Measurements from ENCODE around the gene KHDC3L. TPM values are rescaled to one million over a fixed set of nuclear protein-coding genes. Genes with fewer than 3 reads are reported as not detected.

Gene KHDC3L
- total and polyA plus RNA-seq, 2 donors from 2014 or later, result not detected

GRCh38 chr6:73325656-73326055, 36.8 kb upstream of the KHDC3L start:
- intact Hi-C loops (cut with DNase I), result no loop called here

GRCh38 chr6:73328790-73329189, 33.7 kb upstream of the KHDC3L start:
- intact Hi-C loops (cut with DNase I), result no loop called here
- Histone ChIP-seq H3K36me3 (ENCODE audit: control insufficient read depth in 2 of 3, insufficient read depth in 3 of 3, low read length in 3 of 3) (no peaks in the 10 kb centered on the region), H3K9me3 (ENCODE audit: control insufficient read depth in 2 of 3, insufficient read depth in 1 of 3, low read length in 3 of 3) (no peaks in the 10 kb centered on the region), H3K9ac (ENCODE audit: low read length in 3 of 3) (no peak overlapping the region), H3K27me3 (ENCODE audit: control insufficient read depth, insufficient read depth, low read length) (no peaks in the 10 kb centered on the region), H3K27ac (ENCODE audit: low read depth in 2 of 2, low read length in 2 of 2) (no peak overlapping the region), H3K4me3 (ENCODE audit: low read length in 3 of 3) (no peak overlapping the region), H3K4me1 (ENCODE audit: control insufficient read depth in 2 of 3, insufficient read depth in 2 of 3, low read depth in 1 of 3, low read length in 3 of 3) (no peaks in the 10 kb centered on the region)
- TF ChIP-seq, protein P1, sequence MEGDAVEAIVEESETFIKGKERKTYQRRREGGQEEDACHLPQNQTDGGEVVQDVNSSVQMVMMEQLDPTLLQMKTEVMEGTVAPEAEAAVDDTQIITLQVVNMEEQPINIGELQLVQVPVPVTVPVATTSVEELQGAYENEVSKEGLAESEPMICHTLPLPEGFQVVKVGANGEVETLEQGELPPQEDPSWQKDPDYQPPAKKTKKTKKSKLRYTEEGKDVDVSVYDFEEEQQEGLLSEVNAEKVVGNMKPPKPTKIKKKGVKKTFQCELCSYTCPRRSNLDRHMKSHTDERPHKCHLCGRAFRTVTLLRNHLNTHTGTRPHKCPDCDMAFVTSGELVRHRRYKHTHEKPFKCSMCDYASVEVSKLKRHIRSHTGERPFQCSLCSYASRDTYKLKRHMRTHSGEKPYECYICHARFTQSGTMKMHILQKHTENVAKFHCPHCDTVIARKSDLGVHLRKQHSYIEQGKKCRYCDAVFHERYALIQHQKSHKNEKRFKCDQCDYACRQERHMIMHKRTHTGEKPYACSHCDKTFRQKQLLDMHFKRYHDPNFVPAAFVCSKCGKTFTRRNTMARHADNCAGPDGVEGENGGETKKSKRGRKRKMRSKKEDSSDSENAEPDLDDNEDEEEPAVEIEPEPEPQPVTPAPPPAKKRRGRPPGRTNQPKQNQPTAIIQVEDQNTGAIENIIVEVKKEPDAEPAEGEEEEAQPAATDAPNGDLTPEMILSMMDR (IDR thresholded peaks at IDR 0.05; ENCODE audit: borderline replicate concordance, extremely low read depth, insufficient read depth), result no peak
- FAIRE-seq (no peak), DNase-seq (no peak)

More at GRCh38 chr6:73325656-73326055, 36.8 kb upstream of the KHDC3L start:
- Histone ChIP-seq H3K9me3 (ENCODE audit: control insufficient read depth in 2 of 3, insufficient read depth in 1 of 3, low read length in 3 of 3) (no peaks in the 10 kb centered on the region), H3K36me3 (ENCODE audit: control insufficient read depth in 2 of 3, insufficient read depth in 3 of 3, low read length in 3 of 3) (no peaks in the 10 kb centered on the region), H3K4me1 (ENCODE audit: control insufficient read depth in 2 of 3, insufficient read depth in 2 of 3, low read depth in 1 of 3, low read length in 3 of 3) (no peaks in the 10 kb centered on the region), H3K9ac (ENCODE audit: low read length in 3 of 3) (no peak overlapping the region), H3K27ac (ENCODE audit: low read depth in 2 of 2, low read length in 2 of 2) (no peak overlapping the region), H3K27me3 (ENCODE audit: control insufficient read depth, insufficient read depth, low read length) (no peaks in the 10 kb centered on the region), H3K4me3 (ENCODE audit: low read length in 3 of 3) (no peak overlapping the region)
- DNase-seq (peak in 1 of 5 donors; percentile 17), FAIRE-seq (no peak)
- TF ChIP-seq, protein P1 (IDR thresholded peaks at IDR 0.05; ENCODE audit: borderline replicate concordance, extremely low read depth, insufficient read depth), result no peak

DNA sequence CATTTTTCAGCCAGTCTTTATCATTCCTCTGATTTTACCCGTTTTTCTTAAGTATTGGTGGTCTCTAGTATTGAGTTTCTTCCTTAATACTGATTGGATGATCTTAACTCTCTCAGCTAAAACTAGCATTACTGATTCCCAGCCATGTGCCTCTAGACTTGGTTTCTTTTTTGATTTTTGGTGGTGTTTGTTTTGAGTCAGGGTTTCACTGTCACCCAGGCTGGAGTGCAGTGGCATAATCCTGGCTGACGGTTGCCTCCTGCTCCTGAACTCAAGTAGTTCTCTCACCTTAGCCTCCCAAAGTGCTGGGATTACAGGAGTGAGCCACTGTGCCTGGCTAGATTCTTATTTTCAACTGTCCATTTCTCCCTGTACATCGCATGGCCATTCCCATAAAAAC, 33.3 kb upstream of the KHDC3L start:
- H3K27me3 ChIP-seq (ENCODE audit: control insufficient read depth, insufficient read depth, low read length), result no peaks in the 10 kb centered on the region
- intact Hi-C loops (cut with DNase I), result no loop called here
- FAIRE-seq (no peak), DNase-seq (no peak)
- H3K9ac ChIP-seq (ENCODE audit: low read length in 3 of 3), result no peak overlapping the region
- H3K9me3 ChIP-seq (ENCODE audit: control insufficient read depth in 2 of 3, insufficient read depth in 1 of 3, low read length in 3 of 3), result no peaks in the 10 kb centered on the region
- no peak overlapping the region for H3K27ac ChIP-seq (ENCODE audit: low read depth in 2 of 2, low read length in 2 of 2)
- TF ChIP-seq, protein P1 (IDR thresholded peaks at IDR 0.05; ENCODE audit: borderline replicate concordance, extremely low read depth, insufficient read depth), result no peak
- H3K4me3 ChIP-seq (ENCODE audit: low read length in 3 of 3), result no peak overlapping the region
- no peaks in the 10 kb centered on the region for H3K4me1 ChIP-seq (ENCODE audit: control insufficient read depth in 2 of 3, insufficient read depth in 2 of 3, low read depth in 1 of 3, low read length in 3 of 3)
- H3K36me3 ChIP-seq (ENCODE audit: control insufficient read depth in 2 of 3, insufficient read depth in 3 of 3, low read length in 3 of 3), result no peaks in the 10 kb centered on the region

- no peak overlapping the region for H3K27ac ChIP-seq (ENCODE audit: low read depth in 2 of 2, low read length in 2 of 2)
Observed at GRCh38 chr6:73339340-73339739, 23.1 kb upstream of the KHDC3L start.

More at GRCh38 chr6:73339340-73339739, 23.1 kb upstream of the KHDC3L start:
- no peak for DNase-seq
- no peak for FAIRE-seq
- Histone ChIP-seq H3K9ac (ENCODE audit: low read length in 3 of 3) (no peak overlapping the region), H3K27me3 (ENCODE audit: control insufficient read depth, insufficient read depth, low read length) (no peaks in the 10 kb centered on the region), H3K4me1 (ENCODE audit: control insufficient read depth in 2 of 3, insufficient read depth in 2 of 3, low read depth in 1 of 3, low read length in 3 of 3) (no peaks in the 10 kb centered on the region), H3K9me3 (ENCODE audit: control insufficient read depth in 2 of 3, insufficient read depth in 1 of 3, low read length in 3 of 3) (no peaks in the 10 kb centered on the region), H3K36me3 (ENCODE audit: control insufficient read depth in 2 of 3, insufficient read depth in 3 of 3, low read length in 3 of 3) (no peaks in the 10 kb centered on the region), H3K4me3 (ENCODE audit: low read length in 3 of 3) (no peak overlapping the region)
- intact Hi-C loops (cut with DNase I), result no loop called here
- TF ChIP-seq, protein P1 (IDR thresholded peaks at IDR 0.05; ENCODE audit: borderline replicate concordance, extremely low read depth, insufficient read depth), result no peak

Data from kidney (tissue), 14 donors.